ENCODE results near the gene EGFL7.

The EGFL7 gene

DNA sequence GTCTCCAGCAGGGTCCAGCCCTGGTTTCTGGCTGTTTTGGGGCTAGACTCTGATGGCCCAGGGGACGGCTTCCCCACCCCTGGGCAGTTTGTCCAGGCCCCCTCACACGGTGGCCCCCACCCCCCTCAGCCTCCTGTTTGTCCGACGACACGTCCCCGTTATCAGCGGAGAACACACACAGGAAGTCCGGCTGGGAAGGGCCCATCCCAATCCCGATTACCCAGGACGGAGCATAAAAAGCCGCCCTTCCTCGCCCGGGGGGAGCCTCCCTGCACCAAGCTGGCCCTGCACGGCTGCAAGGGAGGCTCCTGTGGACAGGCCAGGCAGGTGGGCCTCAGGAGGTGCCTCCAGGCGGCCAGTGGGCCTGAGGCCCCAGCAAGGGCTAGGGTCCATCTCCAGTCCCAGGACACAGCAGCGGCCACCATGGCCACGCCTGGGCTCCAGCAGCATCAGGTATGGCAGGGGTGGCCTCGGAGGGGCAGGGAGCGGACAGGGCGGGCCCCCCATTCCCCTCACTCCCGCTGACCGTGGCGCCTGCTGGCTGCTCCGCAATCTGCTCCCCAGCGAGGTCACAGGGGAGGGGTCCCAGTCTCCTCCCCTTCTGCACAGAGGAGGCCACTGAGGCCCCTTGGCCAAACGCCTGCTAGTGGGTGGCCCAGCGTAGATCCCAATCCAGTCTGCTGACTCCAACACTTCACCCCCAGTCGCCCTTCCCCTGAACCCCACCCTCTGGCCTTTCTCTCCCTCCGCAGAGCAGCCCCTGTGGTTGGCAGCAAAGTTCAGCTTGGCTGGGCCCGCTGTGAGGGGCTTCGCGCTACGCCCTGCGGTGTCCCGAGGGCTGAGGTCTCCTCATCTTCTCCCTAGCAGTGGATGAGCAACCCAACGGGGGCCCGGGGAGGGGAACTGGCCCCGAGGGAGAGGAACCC is at the start of gene EGFL7:
Gene EGFL7 (plus strand): TSS at position 261 of the 926 bp plus-strand sequence. CDS start 5,367 bp downstream, outside the sequence.
- DNase-seq, result no peak

DNA sequence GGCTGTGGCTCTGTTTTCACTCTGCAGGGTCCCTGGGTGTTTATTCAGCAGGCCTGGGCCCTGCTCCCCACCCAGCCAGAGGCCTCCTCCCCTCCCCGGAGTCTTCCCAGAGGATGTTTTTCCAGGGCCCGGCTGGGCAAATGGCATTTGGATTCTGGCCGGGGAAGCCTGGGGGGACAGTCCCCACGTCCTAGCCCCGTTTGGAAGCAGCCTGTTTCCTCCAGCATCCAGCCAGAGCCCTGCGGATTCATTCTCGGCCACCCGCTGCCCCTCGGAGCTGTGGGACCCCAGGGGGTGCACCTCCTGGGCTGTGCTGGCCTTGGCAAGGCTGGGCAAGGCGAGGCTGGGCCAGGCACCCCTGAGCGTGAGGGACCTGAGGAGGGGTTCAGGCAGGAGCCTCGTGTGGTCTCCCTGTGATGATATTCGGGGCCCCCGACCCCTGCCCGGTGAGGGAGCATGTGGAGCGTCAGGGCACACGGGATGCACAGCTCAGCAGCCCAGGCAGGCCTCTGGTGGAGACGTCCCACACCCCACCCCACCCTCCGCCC is 48.8 kb upstream of the EGFL7 start:
- no peak for DNase-seq

DNA sequence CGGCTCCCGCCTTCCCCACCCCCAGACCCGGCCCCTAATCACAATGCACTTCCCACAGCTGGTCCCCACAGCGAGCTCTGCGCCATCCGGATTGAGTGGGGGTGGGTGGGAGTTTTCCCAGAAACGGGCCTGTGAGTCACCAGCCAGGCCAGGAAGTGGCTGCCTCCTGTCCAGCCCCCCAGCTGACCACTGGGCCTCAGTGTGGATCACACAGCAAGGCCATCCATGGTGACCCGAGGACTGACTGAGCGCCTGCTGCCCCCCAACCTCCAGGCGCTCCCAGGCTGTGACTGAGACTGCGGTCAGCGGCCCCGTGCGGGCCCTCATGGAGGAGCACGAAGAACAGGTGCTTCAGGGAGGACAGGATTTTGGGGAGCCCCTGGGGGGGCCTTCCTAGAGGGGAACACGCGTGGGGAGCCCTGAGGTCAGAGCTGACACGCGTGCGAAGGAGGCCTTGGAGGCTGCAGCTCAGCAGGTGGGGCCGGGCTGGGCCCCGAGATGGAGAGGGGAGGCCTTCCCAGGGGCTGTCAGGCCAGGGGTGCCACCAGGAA is 48.3 kb upstream of the EGFL7 start:
- DNase-seq, result no peak

DNA sequence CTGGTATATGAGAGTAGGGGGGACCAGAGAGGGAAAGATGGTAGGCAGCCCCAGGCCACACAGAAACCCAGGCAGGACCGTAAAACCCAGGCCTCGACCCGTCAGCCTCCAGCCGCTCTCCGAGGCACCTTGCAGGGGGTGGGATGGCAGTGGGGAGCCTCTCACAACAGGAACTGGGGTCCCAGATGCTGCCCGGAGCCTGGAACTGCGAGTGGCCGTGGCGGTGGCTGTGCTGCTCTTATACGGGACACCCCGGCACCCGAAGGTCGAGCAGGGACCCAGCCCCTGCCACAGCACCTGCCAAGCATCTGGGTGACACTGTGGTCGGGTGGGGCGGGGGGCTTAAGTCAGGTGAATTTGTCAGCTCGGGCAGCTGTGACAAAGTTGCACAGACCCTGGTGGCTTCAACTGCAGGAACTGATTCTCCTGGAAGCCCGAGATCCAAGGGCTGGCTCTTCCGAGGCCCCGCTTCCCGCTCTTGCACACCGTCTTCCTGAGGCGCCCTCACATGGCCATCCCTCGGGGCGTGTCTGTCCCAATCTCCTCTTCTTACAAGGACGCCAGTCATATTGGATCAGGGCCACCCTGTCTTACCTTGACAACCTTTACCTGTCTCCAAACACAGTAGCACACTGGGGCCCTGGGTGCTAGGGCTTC is 47.6 kb upstream of the EGFL7 start:
- DNase-seq, result no peak

DNA sequence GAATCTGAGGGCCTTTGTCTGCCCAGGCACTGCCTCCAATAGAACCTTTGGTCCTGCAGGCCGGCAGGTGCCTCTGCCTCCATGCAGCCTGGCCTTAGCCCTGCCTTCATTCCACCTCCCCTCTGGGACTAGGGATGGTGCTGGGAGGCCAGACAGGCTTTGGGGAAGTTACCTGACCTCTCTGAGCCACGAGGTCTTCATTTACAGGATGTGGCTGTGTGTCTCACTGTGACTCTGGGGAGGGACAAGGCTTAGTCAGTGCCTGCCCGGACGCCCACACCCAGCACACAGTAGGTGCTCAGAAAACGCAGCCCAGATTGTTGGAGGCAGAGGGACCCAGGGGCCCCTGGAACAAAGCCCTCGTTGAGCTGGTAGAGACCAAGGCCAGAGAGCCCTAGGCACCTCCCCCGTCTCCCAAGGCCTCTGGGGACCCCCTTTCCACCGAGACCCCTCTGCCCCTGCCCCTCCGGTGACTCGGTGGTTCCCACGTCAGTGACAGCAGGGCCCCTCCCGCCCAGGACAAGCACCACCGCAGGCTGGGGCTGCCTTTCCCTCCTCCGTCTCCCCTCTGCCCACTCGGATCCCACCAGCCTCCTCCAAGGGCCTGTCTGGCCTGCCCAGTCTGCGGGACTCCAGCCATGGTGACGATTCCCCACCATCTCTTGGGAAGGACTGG is 46.9 kb upstream of the EGFL7 start:
- DNase-seq, result no peak

DNA sequence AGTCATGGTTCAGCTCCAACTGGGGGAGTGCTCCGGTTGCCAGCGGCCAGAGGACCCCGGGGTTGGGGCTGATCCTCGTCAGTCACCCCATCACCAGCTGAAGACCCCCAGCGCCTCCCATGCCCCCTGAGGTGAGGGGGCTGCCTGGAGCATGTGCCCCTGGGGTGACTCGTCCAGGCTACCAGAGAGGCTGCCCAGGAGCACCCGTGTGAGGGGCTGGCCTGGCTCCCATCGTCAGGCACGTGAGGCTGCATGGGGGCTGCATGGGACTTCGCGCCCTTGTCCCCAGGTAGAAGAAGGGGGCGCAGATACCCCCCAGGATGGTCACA is 46.4 kb upstream of the EGFL7 start:
- DNase-seq, result no peak

DNA sequence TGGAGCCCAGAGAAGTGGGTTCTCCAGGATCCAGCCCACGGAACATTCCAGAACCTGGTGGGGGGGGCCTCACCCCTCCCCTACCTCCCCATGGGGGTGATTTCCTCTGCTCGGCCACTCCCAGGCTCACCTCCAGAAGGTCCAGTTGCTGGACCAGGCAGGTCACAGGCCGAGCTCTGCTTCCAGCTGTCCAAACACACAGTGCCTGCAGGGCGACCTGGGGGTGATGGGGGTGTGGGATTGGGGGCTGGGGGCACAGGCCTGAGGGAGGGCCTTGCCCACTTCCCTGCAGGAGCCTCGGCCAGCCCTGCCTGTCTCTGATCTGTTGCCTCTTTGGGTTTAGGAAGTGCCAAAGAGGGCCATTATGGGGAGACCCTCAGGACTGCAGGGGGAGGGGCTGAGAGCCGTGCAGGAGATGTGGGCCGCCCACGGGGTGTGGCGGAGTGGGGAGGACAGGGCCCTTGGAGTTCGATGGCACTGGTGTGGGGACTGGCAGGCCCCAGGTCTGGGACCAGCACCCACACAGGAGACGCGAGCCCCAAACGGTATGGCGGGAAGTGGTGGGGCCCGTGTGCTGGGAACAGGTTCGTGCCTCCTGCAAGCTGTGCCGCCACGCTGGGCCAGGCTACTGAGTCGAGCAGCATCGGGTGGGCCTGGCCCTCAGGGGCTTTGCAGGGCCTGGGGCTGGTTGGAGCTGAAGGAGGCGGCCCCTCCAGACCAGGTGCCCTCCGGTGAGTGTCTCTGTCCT is 45.6 kb upstream of the EGFL7 start:
- no peak for DNase-seq

DNA sequence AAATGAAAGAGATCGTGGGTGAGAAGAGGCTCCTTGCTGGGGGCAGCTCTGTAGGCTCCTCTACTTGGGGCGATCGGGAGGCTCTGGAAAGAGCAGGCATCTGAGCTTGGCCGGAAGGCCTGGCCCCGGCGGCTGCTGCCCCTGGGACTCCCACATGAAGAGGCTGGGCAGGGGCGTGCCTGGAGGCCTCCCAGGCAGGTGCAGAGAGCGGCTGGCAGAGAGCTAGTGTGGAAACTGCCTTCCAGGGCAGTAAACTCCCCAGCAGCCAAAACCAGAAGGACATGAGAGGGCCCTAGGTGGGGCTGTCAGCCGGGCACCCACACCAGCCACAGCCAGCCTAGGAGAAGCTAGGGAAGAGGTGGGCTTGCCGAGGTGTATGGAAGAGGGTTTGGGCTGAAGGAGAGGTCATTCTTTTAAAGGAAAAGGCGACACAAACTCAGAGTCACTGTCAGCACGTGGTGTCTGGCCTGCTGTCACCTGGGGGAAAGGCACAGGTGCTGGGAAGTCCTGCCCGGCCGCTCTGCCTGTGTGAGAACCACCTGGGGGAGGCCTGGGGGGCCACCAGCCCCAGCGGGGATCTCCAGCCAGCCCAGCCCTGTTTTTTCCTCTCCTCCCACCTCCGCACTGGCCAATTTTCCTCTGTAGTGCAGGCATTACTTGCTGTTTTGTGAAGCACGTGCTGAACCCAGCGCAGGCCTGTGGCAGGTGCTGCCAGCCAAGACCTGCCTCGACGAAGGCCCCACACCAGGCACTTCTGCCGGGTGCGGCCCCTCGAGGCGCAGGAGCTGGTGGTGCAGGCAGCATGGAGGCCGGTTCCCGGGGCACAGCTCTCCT is 44.8 kb upstream of the EGFL7 start:
- no peak for DNase-seq

DNA sequence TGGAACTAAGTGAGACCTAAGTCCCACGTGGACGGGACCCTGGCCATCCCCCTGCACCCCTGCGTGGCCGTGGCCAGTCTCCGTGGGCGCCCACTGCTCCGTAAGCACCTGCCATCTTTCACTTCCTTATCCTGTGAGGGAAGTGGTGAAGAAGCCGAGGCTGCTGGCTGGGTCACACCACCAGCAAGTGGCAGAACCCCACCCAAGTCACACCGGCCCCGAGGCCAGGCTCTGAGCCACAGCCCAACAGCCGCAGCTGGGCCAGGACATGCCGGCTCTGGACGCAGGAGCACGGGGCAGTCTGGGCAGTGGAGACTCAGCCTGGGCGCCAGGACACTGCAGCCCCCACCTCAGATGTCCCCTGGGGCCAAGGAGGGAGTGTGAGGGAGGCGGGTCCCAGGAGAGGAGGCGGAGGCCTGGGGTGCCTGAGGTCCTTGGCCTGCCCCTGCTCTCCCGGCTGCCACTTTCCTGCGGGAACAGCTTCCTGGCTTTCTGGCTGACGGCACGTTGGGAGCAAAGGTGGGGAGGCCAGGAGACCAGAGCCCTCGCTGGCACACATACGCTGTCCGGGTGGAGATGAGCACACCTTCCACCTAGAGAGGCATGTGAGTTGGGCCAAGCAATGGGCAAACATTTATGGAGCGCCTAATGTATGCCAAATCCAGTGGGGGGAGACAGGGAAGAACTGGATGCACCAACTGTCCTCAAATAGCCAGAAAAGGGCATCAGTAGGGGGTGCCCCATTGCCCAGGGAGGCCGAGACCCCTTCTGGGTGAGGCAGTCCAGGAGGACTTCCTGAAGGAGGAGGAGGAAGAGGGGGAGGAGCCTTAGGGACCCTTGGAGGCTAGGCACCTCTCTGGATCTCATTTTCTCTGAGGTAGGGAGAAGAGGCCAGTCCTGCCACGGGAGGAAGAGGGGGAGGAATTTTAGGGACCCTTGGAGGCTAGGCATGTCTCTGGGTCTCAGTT is 43.9 kb upstream of the EGFL7 start:
- no peak for DNase-seq

DNA sequence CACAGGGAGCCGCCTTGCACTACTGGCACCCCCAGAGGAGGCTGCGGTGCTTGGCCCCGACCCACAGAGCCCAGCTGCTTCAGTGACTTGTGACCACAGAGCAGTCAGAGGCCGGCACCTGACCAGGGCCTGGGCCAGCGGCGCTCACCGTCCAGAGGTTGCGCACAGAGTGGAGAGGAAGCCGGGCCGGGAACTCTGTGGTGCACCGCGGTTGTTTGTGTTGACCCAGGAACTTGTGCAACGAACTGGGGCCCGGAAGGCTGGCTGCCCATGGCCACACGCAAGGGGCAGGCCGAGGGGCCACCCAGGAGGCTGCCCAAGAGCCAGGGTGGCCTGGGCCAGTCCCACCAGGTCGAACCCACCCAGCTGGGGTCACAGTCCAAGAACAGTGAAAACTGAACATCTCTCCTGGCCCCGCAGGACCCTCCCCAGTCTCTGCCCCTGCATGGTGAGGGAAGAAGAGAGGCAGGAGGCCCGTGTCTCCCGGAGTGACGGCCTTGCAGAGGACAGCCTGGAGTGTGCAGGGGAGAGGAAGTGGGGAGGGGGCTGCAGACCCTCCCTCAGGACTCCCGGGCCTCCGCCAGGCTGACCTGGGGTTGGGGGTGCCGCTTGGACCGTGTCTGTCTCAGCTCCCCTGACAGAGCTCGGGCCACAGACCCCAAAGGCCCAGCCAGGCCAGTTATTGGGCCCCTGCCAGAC is 42.8 kb upstream of the EGFL7 start:
- DNase-seq, result no peak

DNA sequence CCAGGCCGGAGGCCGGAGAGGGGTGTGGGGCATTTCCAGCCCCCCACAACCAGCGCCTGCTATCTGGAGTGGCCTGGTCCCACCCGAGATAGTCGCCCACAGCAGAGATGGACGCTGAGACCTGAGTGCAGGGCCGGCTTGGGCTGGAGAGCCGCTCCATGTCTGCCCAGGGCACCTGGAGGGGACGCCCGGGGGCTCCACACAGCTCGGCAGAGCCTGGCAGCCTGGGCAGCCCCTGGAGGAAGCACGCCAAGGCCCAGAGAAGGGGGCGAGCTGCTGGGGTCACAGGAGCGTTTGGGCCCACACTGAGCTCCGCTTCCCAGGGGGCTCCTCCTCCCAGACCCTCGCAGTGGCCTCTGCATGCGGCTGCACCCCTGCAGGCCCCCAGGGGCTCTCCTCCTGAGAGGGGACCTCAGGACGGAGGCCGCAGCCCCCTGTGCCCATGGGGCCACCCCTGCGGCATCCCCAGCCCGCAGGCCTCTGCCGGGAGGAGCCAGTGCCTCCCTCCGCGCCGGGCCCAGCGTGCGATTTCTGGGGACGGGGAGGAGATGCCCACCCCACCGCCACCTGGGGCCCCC is 42.2 kb upstream of the EGFL7 start:
- no peak for DNase-seq

DNA sequence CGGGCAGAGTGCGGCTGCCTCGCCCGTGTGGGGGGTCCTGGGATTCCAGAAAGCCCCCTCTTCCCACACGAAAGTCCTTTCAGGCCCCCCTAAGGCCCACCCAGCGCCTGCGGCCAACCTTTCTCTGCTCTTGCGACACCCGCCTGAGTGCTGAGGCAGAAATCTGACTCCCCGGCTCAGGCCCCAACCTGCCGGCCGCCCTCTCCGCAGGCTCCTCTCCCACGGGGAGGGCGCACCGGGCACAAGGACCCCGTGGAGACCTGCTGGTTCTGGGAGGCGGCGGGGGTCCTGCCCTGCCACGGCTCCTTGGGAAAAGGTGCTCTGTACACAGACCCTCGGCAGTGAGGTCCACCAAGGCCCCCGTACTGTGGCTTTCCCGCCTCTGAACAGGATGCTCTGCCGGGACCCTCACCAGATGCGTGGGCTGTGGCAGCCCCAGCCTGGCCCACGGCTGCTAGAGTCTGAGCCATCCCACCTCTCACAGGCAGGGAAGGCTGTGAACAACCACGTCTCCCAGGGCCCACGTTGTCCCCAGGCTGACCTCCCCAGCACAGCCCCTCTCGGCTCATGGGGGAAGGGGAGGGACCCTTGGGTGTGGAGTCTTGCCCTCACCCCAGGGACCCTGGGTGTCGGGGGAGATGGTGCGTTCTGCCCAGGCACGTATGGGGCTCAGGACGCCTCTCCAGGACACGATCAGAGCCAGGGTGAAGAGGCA is 41.5 kb upstream of the EGFL7 start:
- no peak for DNase-seq

DNA sequence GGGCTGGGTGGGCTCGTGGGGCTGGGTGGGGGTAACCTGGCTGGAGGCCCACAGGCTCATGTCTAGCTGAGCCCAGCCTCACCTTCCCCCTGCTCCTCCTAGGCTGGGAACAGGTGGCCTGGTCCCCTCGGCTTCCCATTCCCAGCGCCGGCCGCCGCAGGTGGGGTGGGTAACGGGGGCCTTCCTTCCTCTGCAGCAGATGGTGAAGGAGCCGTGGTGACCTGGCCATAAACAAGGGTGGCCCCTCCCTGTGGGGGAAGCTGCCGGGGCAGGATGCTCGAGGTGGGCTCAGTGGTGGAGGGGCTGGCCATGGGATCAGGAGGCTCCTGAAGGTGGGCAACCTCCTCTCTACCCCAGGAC is 41.0 kb upstream of the EGFL7 start:
- no peak for DNase-seq

DNA sequence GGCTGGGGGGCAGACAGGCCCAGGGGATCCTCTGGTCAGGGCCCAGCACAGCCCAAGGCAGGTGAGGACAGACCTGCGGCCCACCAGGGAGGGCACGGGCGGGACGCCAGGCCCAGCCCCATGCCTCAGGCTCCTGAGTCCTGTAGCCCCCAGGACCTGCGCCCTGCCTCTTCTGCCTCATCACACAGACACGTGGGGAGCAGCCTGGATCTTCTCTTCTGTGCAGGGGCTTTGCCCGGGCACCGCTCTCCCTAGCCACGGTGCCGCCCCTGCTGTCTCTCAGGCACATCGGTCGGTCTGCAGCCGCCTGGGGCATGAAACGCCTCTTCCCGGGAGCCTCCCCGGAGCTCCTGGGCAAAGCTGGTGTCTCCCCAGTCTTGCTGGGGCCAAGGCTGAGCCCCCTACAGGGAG is 40.2 kb upstream of the EGFL7 start:
- DNase-seq, result no peak

DNA sequence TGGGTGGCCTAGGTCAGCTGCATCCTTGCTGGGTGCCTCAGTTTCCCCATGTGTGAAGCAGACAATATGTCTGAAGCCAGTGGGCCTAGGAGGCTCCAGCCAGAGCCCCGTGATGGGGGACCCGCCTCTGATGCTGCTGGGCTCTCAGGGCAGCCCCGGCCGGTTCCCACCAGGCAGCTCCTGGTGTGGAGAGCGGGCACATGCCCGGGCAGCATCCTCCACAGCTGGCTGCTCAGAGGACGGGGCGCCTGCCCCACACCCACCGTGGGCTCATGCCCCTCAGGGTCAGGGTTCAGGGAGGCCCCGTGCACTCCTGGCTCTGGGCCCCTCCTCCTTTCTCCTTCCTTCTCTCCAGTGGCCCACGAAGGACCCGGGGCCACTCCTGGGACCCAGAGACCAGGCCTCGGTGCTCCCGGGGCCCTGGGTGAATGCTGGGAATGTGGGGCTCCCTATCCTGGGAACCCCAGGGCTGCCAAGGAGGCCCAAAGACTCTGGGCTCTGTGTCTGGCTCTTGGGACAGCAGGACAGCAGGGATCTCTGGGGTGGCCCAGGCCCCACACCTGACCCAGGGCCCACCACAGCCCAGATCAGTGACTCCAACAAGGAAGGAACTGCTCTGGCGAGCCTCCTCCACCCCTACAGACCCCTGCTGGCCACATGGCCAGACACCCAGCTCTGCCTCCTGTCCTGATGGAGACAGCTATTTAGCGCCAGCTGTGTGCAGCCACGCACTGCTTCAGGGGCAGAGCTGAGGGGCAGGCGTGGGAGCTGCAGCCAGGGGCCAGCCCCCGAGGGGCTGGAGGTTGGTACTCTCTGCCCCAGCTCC is 39.5 kb upstream of the EGFL7 start:
- DNase-seq, result no peak

DNA sequence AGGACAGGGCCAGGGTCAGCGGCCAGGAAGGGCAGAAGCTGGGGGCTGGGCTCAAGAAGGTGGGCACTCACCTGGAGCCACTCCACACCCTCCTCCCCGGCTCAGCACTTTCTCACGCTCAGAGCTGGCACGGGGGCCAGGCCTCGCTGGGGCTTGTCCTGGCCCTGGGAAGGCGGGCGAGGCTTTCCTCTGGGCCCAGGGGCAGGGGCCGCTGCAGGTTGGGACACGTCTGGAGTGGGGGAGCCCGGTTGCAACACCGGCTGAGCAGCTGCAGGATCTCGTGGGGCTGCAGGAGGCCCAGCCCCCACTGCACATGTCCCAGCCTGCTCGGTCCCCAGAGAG is 38.9 kb upstream of the EGFL7 start:
- no peak for DNase-seq

DNA sequence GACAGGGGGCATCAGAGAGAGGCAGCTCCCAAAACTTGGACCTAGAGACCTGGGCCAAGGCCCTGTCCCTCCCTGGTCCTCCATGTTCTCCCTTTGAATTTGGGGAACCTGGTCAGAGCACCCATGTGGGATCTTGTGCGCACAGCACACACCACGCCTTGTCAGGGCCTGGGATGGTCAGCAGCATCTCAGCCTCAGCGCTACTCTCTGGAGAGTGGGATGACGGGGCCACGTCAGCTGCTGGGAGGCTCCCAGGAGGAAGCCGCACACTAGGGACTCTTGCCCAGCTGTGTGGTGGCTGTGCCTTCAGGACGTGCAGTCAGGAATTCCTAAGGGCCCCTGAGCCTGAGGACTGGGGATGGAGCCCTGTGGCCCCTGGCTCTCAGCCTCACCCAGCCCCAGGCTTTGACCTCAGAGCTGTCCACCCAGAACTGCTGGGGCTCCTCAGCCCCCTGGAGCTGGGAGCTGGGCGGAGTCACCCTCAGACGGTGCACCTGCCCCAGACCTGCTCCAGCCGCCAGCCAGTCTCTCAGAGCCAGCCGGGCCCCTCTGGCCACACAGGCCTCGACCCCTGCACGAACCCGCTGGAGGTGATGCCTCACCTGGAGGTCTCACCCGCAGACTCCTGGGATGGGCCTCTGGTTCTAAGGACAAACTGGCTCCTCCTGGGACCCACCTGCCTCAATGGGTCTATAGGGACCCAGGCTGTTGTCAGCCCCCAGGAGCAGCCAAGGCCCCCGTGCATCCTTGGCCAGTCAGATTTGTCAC is 38.3 kb upstream of the EGFL7 start:
- no peak for DNase-seq
